GM21526 (cell line): ENCODE data around the gene AKAP1.

ENCODE experiments used
- ATAC-seq: cut with Tn5 transposase; IDR thresholded peaks from one replicate; pipeline ENCODE4 v1.9.1; 2021; ENCODE audit warnings: moderate library complexity; ENCODE audit not compliant: unreplicated experiment, low FRiP score

The AKAP1 gene

GRCh38 chr17:57152967-57153528, 68.0 kb downstream of the AKAP1 start:
- no peak for ATAC-seq

GRCh38 chr17:57154921-57155320, 69.9 kb downstream of the AKAP1 start:
- no peak for ATAC-seq

- no peak for ATAC-seq
Observed at GRCh38 chr17:57158325-57158724, 73.3 kb downstream of the AKAP1 start.

- no peak for ATAC-seq
Observed at GRCh38 chr17:57158795-57159194, 73.7 kb downstream of the AKAP1 start.

GRCh38 chr17:57160624-57161023, 75.6 kb downstream of the AKAP1 start:
- no peak for ATAC-seq

GRCh38 chr17:57164814-57165213, 79.8 kb downstream of the AKAP1 start:
- ATAC-seq = no peak

GRCh38 chr17:57165754-57166153, 80.7 kb downstream of the AKAP1 start:
- no peak for ATAC-seq

- ATAC-seq = no peak
Observed at GRCh38 chr17:57166803-57167202, 81.8 kb downstream of the AKAP1 start.

GRCh38 chr17:57168695-57169094, 83.6 kb downstream of the AKAP1 start:
- no peak for ATAC-seq

GRCh38 chr17:57170866-57171265, 85.8 kb downstream of the AKAP1 start:
- no peak for ATAC-seq
